OCI-LY7 (cell line): ENCODE measurements around the gene HERC3. TPM values are rescaled to one million over a fixed set of nuclear protein-coding genes. Genes with fewer than 3 reads are reported as not detected.

Source experiments
- BruUV-seq: library from RNA; stranded (reverse); fragments of 400-500 nt; replicated peaks from 2 replicates; lab custom pipeline; 2021; lab: Mats Ljungman, UMichigan
- CTCF ChIA-PET: fragments of 300-600 bp; sonication (Branson Sonifier 250); formaldehyde crosslinking; loops from one replicate; lab custom pipeline; 2022; ENCODE audit warnings: antibody characterized with exemption; ENCODE audit not compliant: unreplicated experiment; lab: Charles Lee
- POLR2A ChIA-PET: fragments of 300-600 bp; sonication (Branson Sonifier 250); formaldehyde crosslinking; loops from one replicate; lab custom pipeline; 2022; ENCODE audit warnings: antibody characterized with exemption; lab: Charles Lee
- DNase-seq: peaks from one replicate; pipeline ENCODE4 v3.0.0-alpha.2; 2015; ENCODE audit warnings: low spot score
- H2AFZ ChIP-seq: fragments of 200-600 bp; sonication (generic), shearing (Covaris generic); 2 replicates; pipeline ENCODE4 v1.6.1; 2014; ENCODE audit warnings: mild to moderate bottlenecking, antibody characterized with exemption, low read length, moderate library complexity
- H3K27ac ChIP-seq: fragments of 200-600 bp; sonication (generic); 2 replicates; pipeline ENCODE4 v1.5.1; 2014; ENCODE audit warnings: mixed run types, low read depth, mild to moderate bottlenecking, moderate library complexity, low read length, inconsistent platforms; ENCODE audit not compliant: poor library complexity, severe bottlenecking
- H3K36me3 ChIP-seq: fragments of 200-600 bp; sonication (generic); 2 replicates; pipeline ENCODE4 v1.6.1; 2014; ENCODE audit warnings: mild to moderate bottlenecking, antibody characterized with exemption, low read length, moderate library complexity, mixed read lengths; ENCODE audit not compliant: insufficient read depth
- H3K4me1 ChIP-seq: fragments of 200-600 bp; sonication (generic); 2 replicates; pipeline ENCODE4 v1.5.1; 2014; ENCODE audit warnings: mild to moderate bottlenecking, low read length; ENCODE audit not compliant: insufficient read depth, poor library complexity, severe bottlenecking
- H3K4me2 ChIP-seq: fragments of 200-600 bp; sonication (generic); 2 replicates; pipeline ENCODE4 v1.6.1; 2014; ENCODE audit warnings: mild to moderate bottlenecking, low read length
- H3K4me3 ChIP-seq: fragments of 200-600 bp; sonication (generic); 2 replicates; pipeline ENCODE4 v1.5.1; 2014; ENCODE audit warnings: mild to moderate bottlenecking, low read depth, low read length; ENCODE audit not compliant: poor library complexity, severe bottlenecking
- H3K79me2 ChIP-seq: fragments of 200-600 bp; sonication (generic); 2 replicates; pipeline ENCODE4 v1.6.1; 2016; ENCODE audit warnings: low read depth, mild to moderate bottlenecking, low read length, moderate library complexity, mixed read lengths; ENCODE audit not compliant: insufficient read depth
- H3K9me2 ChIP-seq: fragments of 200-600 bp; sonication (generic); 2 replicates; pipeline ENCODE4 v1.6.1; 2016; ENCODE audit warnings: mild to moderate bottlenecking, low read length, mixed read lengths; ENCODE audit not compliant: insufficient read depth
- H3K9me3 ChIP-seq: fragments of 200-600 bp; sonication (generic); 2 replicates; pipeline ENCODE4 v1.6.1; 2014; ENCODE audit warnings: mild to moderate bottlenecking, mixed run types, low read length, mixed read lengths
- H4K20me1 ChIP-seq: fragments of 200-600 bp; sonication (generic); 2 replicates; pipeline ENCODE4 v1.6.1; 2014; ENCODE audit warnings: mild to moderate bottlenecking, antibody characterized with exemption, low read length, moderate library complexity, mixed read lengths; ENCODE audit not compliant: insufficient read depth
- CTCF ChIP-seq: fragments of 200-600 bp; sonication (generic); conservative IDR thresholded peaks from 2 replicates; pipeline ENCODE4 v1.5.1; 2014; ENCODE audit warnings: mild to moderate bottlenecking, antibody characterized with exemption, low read length, moderate library complexity, mixed read lengths
- EZH2phosphoT487 ChIP-seq: fragments of 200-600 bp; sonication (generic); IDR thresholded peaks from 2 replicates; pipeline ENCODE4 v1.6.1; 2018; ENCODE audit warnings: low read depth, borderline replicate concordance, mild to moderate bottlenecking, mixed run types, antibody characterized with exemption, low read length, moderate library complexity, mixed read lengths
- intact Hi-C: fragments of 100-400 bp; cut with micrococcal nuclease; formaldehyde crosslinking; loops from one replicate; pipeline ENCODE4 v1.10.0; 2022; ENCODE audit not compliant: unreplicated experiment
- total RNA-seq, 2 experiments: library from RNA; depleted of rRNA in 1 of 2; stranded (reverse); fragments of >200 nt in 1 of 2; shearing (Covaris generic) in 1 of 2; gene quantifications; 2 replicates each; pipeline ENCODE4 v1.2.3, GENCODE V29; 2014 to 2022

Gene HERC3
- total RNA-seq, 2 experiments from 2014 or later = 9.2 to 22.9 TPM

- TF ChIP-seq EZH2phosphoT487 (no peak), CTCF (no peak)
- Histone ChIP-seq H4K20me1 (no peaks in the 10 kb centered on the region), H3K4me2 (no peak overlapping the region), H3K27ac (no peak overlapping the region), H3K79me2 (no peaks in the 10 kb centered on the region), H3K4me1 (no peaks in the 10 kb centered on the region), H2AFZ (no peak overlapping the region), H3K36me3 (no peaks in the 10 kb centered on the region), H3K4me3 (no peak overlapping the region), H3K9me3 (no peaks in the 10 kb centered on the region), H3K9me2 (no peaks in the 10 kb centered on the region)
- intact Hi-C loops = no loop called here
- BruUV-seq = no TSS peak
- ChIA-PET CTCF (no interaction called here), POLR2A (interaction anchor here (0.5 to 0.8 kb wide), 2 partner anchors 26 to 59 kb away, joined by 3 read pairs; no protein-coding TSS in a partner anchor)
- DNase-seq = no peak
Measured at GRCh38 chr4:88675543-88675942, 83.3 kb downstream of the HERC3 start.

- no peak for TF ChIP-seq CTCF
- no peak for TF ChIP-seq EZH2phosphoT487
- H3K79me2 ChIP-seq = no peaks in the 10 kb centered on the region
- H3K4me2 ChIP-seq = no peak overlapping the region
- H3K4me1 ChIP-seq = no peaks in the 10 kb centered on the region
- peaks cover 7% of the 10 kb centered on the region; the same call in 1 of the 2 replicates for H3K36me3 ChIP-seq
- intact Hi-C loops = no loop called here
- H3K9me2 ChIP-seq = no peaks in the 10 kb centered on the region
- no peak overlapping the region for H2AFZ ChIP-seq
- DNase-seq = no peak
- no peaks in the 10 kb centered on the region for H4K20me1 ChIP-seq
- POLR2A ChIA-PET = interaction anchor here (0.6 kb wide), 1 partner anchor 49 kb away, joined by 3 read pairs; no protein-coding TSS in a partner anchor
- H3K4me3 ChIP-seq = no peak overlapping the region
- no peaks in the 10 kb centered on the region for H3K9me3 ChIP-seq
- no peak overlapping the region for H3K27ac ChIP-seq
- no TSS peak for BruUV-seq
- CTCF ChIA-PET = no interaction called here
Measured at GRCh38 chr4:88681209-88681608, 88.9 kb downstream of the HERC3 start.

GRCh38 chr4:88690355-88690754 is 98.1 kb downstream of the HERC3 start:
- no peaks in the 10 kb centered on the region for H3K9me3 ChIP-seq
- ChIA-PET POLR2A (interaction anchor here (0.7 to 1.3 kb wide), 2 partner anchors 14 to 103 kb away, joined by 3 read pairs; no protein-coding TSS in a partner anchor), CTCF (no interaction called here)
- no TSS peak for BruUV-seq
- H3K36me3 ChIP-seq = no peaks in the 10 kb centered on the region
- no peaks in the 10 kb centered on the region for H3K79me2 ChIP-seq
- H3K4me1 ChIP-seq = no peaks in the 10 kb centered on the region
- no peak for DNase-seq
- no peak overlapping the region for H3K27ac ChIP-seq
- no peak for TF ChIP-seq CTCF
- no peak overlapping the region for H3K4me2 ChIP-seq
- intact Hi-C loops = no loop called here
- H4K20me1 ChIP-seq = no peaks in the 10 kb centered on the region
- H3K4me3 ChIP-seq = no peak overlapping the region
- no peak overlapping the region for H2AFZ ChIP-seq
- H3K9me2 ChIP-seq = no peaks in the 10 kb centered on the region
